ENCODE data around the gene MAB21L4. TPM values are rescaled to one million over a fixed set of nuclear protein-coding genes. Genes with fewer than 3 reads are reported as not detected.

MAB21L4 gene
- total and polyA plus RNA-seq, 2 donors from 2014 or later: 6.1 to 28.5 TPM

GRCh38 chr2:240925568-240926515, 29.9 kb upstream of the MAB21L4 start:
- no peaks in the 10 kb centered on the region for H3K4me1 ChIP-seq (ENCODE audit: control insufficient read depth in 2 of 3, insufficient read depth in 2 of 3, low read depth in 1 of 3, low read length in 3 of 3)
- FAIRE-seq: no peak

GRCh38 chr2:240925191-240925567, 29.2 kb upstream of the MAB21L4 start:
- no peak overlapping the region for H3K27ac ChIP-seq (ENCODE audit: low read depth in 2 of 2, low read length in 2 of 2)
- H3K36me3 ChIP-seq (ENCODE audit: control insufficient read depth in 2 of 3, insufficient read depth in 3 of 3, low read length in 3 of 3): no peaks in the 10 kb centered on the region
- no peaks in the 10 kb centered on the region for H3K4me1 ChIP-seq (ENCODE audit: control insufficient read depth in 2 of 3, insufficient read depth in 2 of 3, low read depth in 1 of 3, low read length in 3 of 3)
- no peak overlapping the region for H3K9ac ChIP-seq (ENCODE audit: low read length in 3 of 3)
- no peak overlapping the region for H3K4me3 ChIP-seq (ENCODE audit: low read length in 3 of 3)
- FAIRE-seq (no peak), DNase-seq (peak in 2 of 5 donors; percentile 7 to 38)
- H3K9me3 ChIP-seq (ENCODE audit: control insufficient read depth in 2 of 3, insufficient read depth in 1 of 3, low read length in 3 of 3): peaks cover 0 to 6% (median 0%) of the 10 kb centered on the region in 3 donors
- TF ChIP-seq CTCF (IDR thresholded peaks at IDR 0.05; ENCODE audit: borderline replicate concordance, extremely low read depth, insufficient read depth): no peak
- intact Hi-C loops (cut with DNase I): no loop called here
- H3K27me3 ChIP-seq (ENCODE audit: control insufficient read depth, insufficient read depth, low read length): no peaks in the 10 kb centered on the region

More at GRCh38 chr2:240925568-240926515, 29.9 kb upstream of the MAB21L4 start:
- peaks cover 0 to 6% (median 0%) of the 10 kb centered on the region in 3 donors for H3K9me3 ChIP-seq (ENCODE audit: control insufficient read depth in 2 of 3, insufficient read depth in 1 of 3, low read length in 3 of 3)
- no peak overlapping the region for H3K27ac ChIP-seq (ENCODE audit: low read depth in 2 of 2, low read length in 2 of 2)
- H3K36me3 ChIP-seq (ENCODE audit: control insufficient read depth in 2 of 3, insufficient read depth in 3 of 3, low read length in 3 of 3): no peaks in the 10 kb centered on the region
- peak in 3 of 5 donors; percentile 8 to 66 (median 27) for DNase-seq
- H3K4me3 ChIP-seq (ENCODE audit: low read length in 3 of 3): no peak overlapping the region
- no peaks in the 10 kb centered on the region for H3K27me3 ChIP-seq (ENCODE audit: control insufficient read depth, insufficient read depth, low read length)
- intact Hi-C loops (cut with DNase I): no loop called here
- TF ChIP-seq CTCF (IDR thresholded peaks at IDR 0.05; ENCODE audit: borderline replicate concordance, extremely low read depth, insufficient read depth): no peak
- H3K9ac ChIP-seq (ENCODE audit: low read length in 3 of 3): no peak overlapping the region

- no peaks in the 10 kb centered on the region for H3K27me3 ChIP-seq (ENCODE audit: control insufficient read depth, insufficient read depth, low read length)
- peaks cover 0 to 2% (median 0%) of the 10 kb centered on the region in 3 donors for H3K9me3 ChIP-seq (ENCODE audit: control insufficient read depth in 2 of 3, insufficient read depth in 1 of 3, low read length in 3 of 3)
- H3K4me3 ChIP-seq (ENCODE audit: low read length in 3 of 3): no peak overlapping the region
- DNase-seq (peak in 4 of 5 donors; percentile 8 to 38 (median 24)), FAIRE-seq (no peak)
- H3K36me3 ChIP-seq (ENCODE audit: control insufficient read depth in 2 of 3, insufficient read depth in 3 of 3, low read length in 3 of 3): no peaks in the 10 kb centered on the region
- no peak overlapping the region for H3K27ac ChIP-seq (ENCODE audit: low read depth in 2 of 2, low read length in 2 of 2)
- no peaks in the 10 kb centered on the region for H3K4me1 ChIP-seq (ENCODE audit: control insufficient read depth in 2 of 3, insufficient read depth in 2 of 3, low read depth in 1 of 3, low read length in 3 of 3)
- intact Hi-C loops (cut with DNase I): no loop called here
- no peak for TF ChIP-seq CTCF (IDR thresholded peaks at IDR 0.05; ENCODE audit: borderline replicate concordance, extremely low read depth, insufficient read depth)
- H3K9ac ChIP-seq (ENCODE audit: low read length in 3 of 3): no peak overlapping the region
Measured at GRCh38 chr2:240922982-240923537, 27.1 kb upstream of the MAB21L4 start.

Data from kidney (tissue), 14 donors.